IMR-90 (cell line): ENCODE measurements around the gene MAML2. TPM values are rescaled to one million over a fixed set of nuclear protein-coding genes. Genes with fewer than 3 reads are reported as not detected.
A peak's percentile ranks its signal among the peaks of the same experiment; 100 is the strongest.

Experiments
- ATAC-seq: fragments of 200-7000 bp; cut with Tn5 transposase; 2 replicates; pipeline ENCODE4 v1.9.1; 2020; ENCODE audit warnings: low read depth, mild to moderate bottlenecking, moderate library complexity
- BruUV-seq: library from RNA; stranded (reverse); fragments of 400-500 nt; replicated peaks from 2 replicates; lab custom pipeline; 2021; lab: Mats Ljungman, UMichigan
- CTCF ChIA-PET: fragments of 300-600 bp; formaldehyde crosslinking; extraction: SDS; loops from one replicate; lab custom pipeline; 2021; ENCODE audit warnings: antibody characterized with exemption; lab: Yijun Ruan, JAX
- POLR2A ChIA-PET: fragments of 300-600 bp; sonication (Branson Sonifier 250); formaldehyde crosslinking; loops from one replicate; lab custom pipeline; 2022; ENCODE audit warnings: antibody characterized with exemption; ENCODE audit not compliant: unreplicated experiment; lab: Charles Lee
- DNase-seq: peaks from one replicate; pipeline ENCODE4 v3.0.0; 2013
- H2AFZ ChIP-seq: replicated peaks from 2 replicates; pipeline ENCODE3; 2013; ENCODE audit warnings: low read length, mild to moderate bottlenecking; ENCODE audit not compliant: poor library complexity
- H2AK5ac ChIP-seq: 2 replicates; pipeline ENCODE4 v1.6.1; 2013; ENCODE audit warnings: low read depth, low read length, inconsistent platforms
- H2AK9ac ChIP-seq: replicated peaks from 2 replicates; pipeline ENCODE3; 2013; ENCODE audit warnings: mild to moderate bottlenecking, low read depth, low read length, moderate library complexity; ENCODE audit not compliant: poor library complexity
- H2BK120ac ChIP-seq: 2 replicates; pipeline ENCODE4 v1.6.1; 2013; ENCODE audit warnings: low read depth, low read length, inconsistent platforms
- H2BK15ac ChIP-seq: 3 replicates; pipeline ENCODE4 v1.6.1; 2013; ENCODE audit warnings: low read depth, low read length, inconsistent platforms
- H2BK20ac ChIP-seq: 2 replicates; pipeline ENCODE4 v1.6.1; 2013; ENCODE audit warnings: low read depth, mild to moderate bottlenecking, inconsistent platforms, low read length, moderate library complexity
- H2BK5ac ChIP-seq: 2 replicates; pipeline ENCODE4 v1.6.1; 2013; ENCODE audit warnings: mild to moderate bottlenecking, low read depth, low read length, inconsistent platforms; ENCODE audit not compliant: poor library complexity, severe bottlenecking
- H3K14ac ChIP-seq: replicated peaks from 2 replicates; pipeline ENCODE4 v1.6.1; 2013; ENCODE audit warnings: low read depth, low read length, inconsistent platforms
- H3K18ac ChIP-seq: 2 replicates; pipeline ENCODE4 v1.6.1; 2013; ENCODE audit warnings: low read depth, low read length, control low read depth
- H3K23ac ChIP-seq: 2 replicates; pipeline ENCODE4 v1.6.1; 2013; ENCODE audit warnings: low read depth, low read length, inconsistent platforms
- H3K27ac ChIP-seq: 2 replicates; pipeline ENCODE4 v1.5.1; 2013; ENCODE audit warnings: mild to moderate bottlenecking, control low read depth, low read length; ENCODE audit not compliant: insufficient read depth
- H3K27me3 ChIP-seq: 2 replicates; pipeline ENCODE4 v1.6.1; 2013; ENCODE audit warnings: low read length; ENCODE audit not compliant: control insufficient read depth, insufficient read depth
- H3K36me3 ChIP-seq: 2 replicates; pipeline ENCODE4 v1.6.1; 2013; ENCODE audit warnings: low read length, mixed read lengths; ENCODE audit not compliant: control insufficient read depth, insufficient read depth
- H3K4ac ChIP-seq: 2 replicates; pipeline ENCODE4 v1.6.1; 2013; ENCODE audit warnings: low read depth, low read length, inconsistent platforms
- H3K4me1 ChIP-seq: 2 replicates; pipeline ENCODE4 v1.6.1; 2013; ENCODE audit warnings: low read length, mixed read lengths; ENCODE audit not compliant: control insufficient read depth, insufficient read depth
- H3K4me2 ChIP-seq: 2 replicates; pipeline ENCODE4 v1.6.1; 2013; ENCODE audit warnings: low read depth, mild to moderate bottlenecking, control low read depth, low read length, moderate library complexity
- H3K4me3 ChIP-seq: 2 replicates; pipeline ENCODE4 v1.5.1; 2013; ENCODE audit warnings: low read depth, mild to moderate bottlenecking, control low read depth, low read length, moderate library complexity; ENCODE audit not compliant: insufficient read depth
- H3K56ac ChIP-seq: 2 replicates; pipeline ENCODE4 v1.6.1; 2013; ENCODE audit warnings: low read length, inconsistent platforms; ENCODE audit not compliant: insufficient read depth; ENCODE audit errors: extremely low read depth
- H3K79me1 ChIP-seq, 2 experiments: 2 replicates each; pipeline ENCODE4 v1.6.1; 2013; ENCODE audit warnings: low read length in 2 of 2, inconsistent platforms in 1 of 2, low read depth in 1 of 2
- H3K9ac ChIP-seq: 2 replicates; pipeline ENCODE4 v1.6.1; 2013; ENCODE audit warnings: low read depth, low read length, control low read depth
- H3K9me1 ChIP-seq: 2 replicates; pipeline ENCODE4 v1.6.1; 2013; ENCODE audit warnings: low read length, inconsistent platforms; ENCODE audit not compliant: insufficient read depth
- H3K9me3 ChIP-seq: 2 replicates; pipeline ENCODE4 v1.6.1; 2013; ENCODE audit warnings: low read length; ENCODE audit not compliant: control insufficient read depth, insufficient read depth
- H4K20me1 ChIP-seq: 2 replicates; pipeline ENCODE4 v1.6.1; 2013; ENCODE audit warnings: low read length, inconsistent platforms; ENCODE audit not compliant: insufficient read depth
- H4K5ac ChIP-seq: 2 replicates; pipeline ENCODE4 v1.6.1; 2013; ENCODE audit warnings: mild to moderate bottlenecking, low read depth, low read length, control low read depth
- H4K8ac ChIP-seq, 2 experiments: 2 replicates each; pipeline ENCODE4 v1.6.1; 2013; ENCODE audit warnings: low read depth in 2 of 2, low read length in 2 of 2, control low read depth in 1 of 2, inconsistent platforms in 1 of 2
- H4K91ac ChIP-seq: 2 replicates; pipeline ENCODE4 v1.6.1; 2013; ENCODE audit warnings: low read depth, low read length, inconsistent platforms; ENCODE audit not compliant: insufficient read depth
- CEBPB ChIP-seq: IDR thresholded peaks from 2 replicates; pipeline ENCODE4 v1.6.1; 2012; ENCODE audit warnings: low read depth, low read length, improper control_type of control experiment
- CHD1 ChIP-seq: IDR thresholded peaks from 2 replicates; pipeline ENCODE4 v1.6.1; 2012; ENCODE audit warnings: low read depth, low read length, improper control_type of control experiment
- FOS ChIP-seq: fragments of 150-350 bp; IDR thresholded peaks from 2 replicates; pipeline ENCODE4 v1.6.1; 2016; ENCODE audit warnings: low read depth, low read length
- MAFK ChIP-seq: IDR thresholded peaks from 2 replicates; pipeline ENCODE4 v1.6.1; 2012; ENCODE audit warnings: low read depth, low read length, improper control_type of control experiment
- MAZ ChIP-seq: IDR thresholded peaks from 2 replicates; pipeline ENCODE4 v1.6.1; 2012; ENCODE audit warnings: low read depth, mild to moderate bottlenecking, low read length, improper control_type of control experiment, moderate library complexity, borderline replicate concordance
- MXI1 ChIP-seq: IDR thresholded peaks from 2 replicates; pipeline ENCODE4 v1.6.1; 2012; ENCODE audit warnings: low read depth, mild to moderate bottlenecking, low read length, moderate library complexity, borderline replicate concordance
- NFE2L2 ChIP-seq: fragments of 150-350 bp; IDR thresholded peaks from 2 replicates; pipeline ENCODE4 v1.6.1; 2016; ENCODE audit warnings: low read depth, mild to moderate bottlenecking, low read length
- POLR2A ChIP-seq: IDR thresholded peaks from 2 replicates; pipeline ENCODE4 v1.6.1; 2012; ENCODE audit warnings: mild to moderate bottlenecking, low read depth, low read length
- RAD21 ChIP-seq: IDR thresholded peaks from 2 replicates; pipeline ENCODE4 v1.6.1; 2012; ENCODE audit warnings: low read length, improper control_type of control experiment
- RCOR1 ChIP-seq: IDR thresholded peaks from 2 replicates; pipeline ENCODE4 v1.6.1; 2012; ENCODE audit warnings: mild to moderate bottlenecking, low read length, improper control_type of control experiment; ENCODE audit not compliant: insufficient replicate concordance
- SMC3 ChIP-seq: fragments of 150-350 bp; IDR thresholded peaks from 2 replicates; pipeline ENCODE4 v1.6.1; 2016; ENCODE audit warnings: low read depth, mild to moderate bottlenecking, antibody characterized with exemption, low read length, moderate library complexity
- WGBS, 2 experiments: methylation state at CpG; one replicate each; pipeline versions ENCODE4 v1.1.5 to v1.1.7; 2013; ENCODE audit warnings: missing lambda C conversion rate in 2 of 2; ENCODE audit not compliant: insufficient read length in 1 of 2; ENCODE audit errors: extremely low coverage in 2 of 2; 5-methylcytosine and 5-hydroxymethylcytosine counted together
- dilution Hi-C: fragments of 300-500 bp; cut with HindIII; formaldehyde crosslinking; loops from one replicate; pipeline ENCODE4 v1.14.3; 2018; ENCODE audit warnings: low sequenced_read_pairs; ENCODE audit not compliant: unreplicated experiment
- in situ Hi-C: fragments of 300-500 bp; cut with MboI; formaldehyde crosslinking; loops from 3 replicates; pipeline ENCODE4 v1.14.3; 2019; ENCODE audit warnings: low sequenced_read_pairs, inconsistent platforms, mixed read lengths
- intact Hi-C: fragments of 100-400 bp; cut with micrococcal nuclease; formaldehyde crosslinking; loops from 2 replicates; pipeline ENCODE4 v1.10.0; 2022
- polyA plus RNA-seq, 3 experiments: library from polyadenylated mRNA; depleted of rRNA; stranded (reverse); fragments of >200 nt; gene quantifications; 2 replicates each; pipeline ENCODE4 v1.2.3, GENCODE V29; 2012; ENCODE audit warnings: low replicate concordance in 1 of 3
- total RNA-seq: library from RNA; depleted of rRNA; stranded (reverse); fragments of >200 nt; gene quantifications from 2 replicates; pipeline ENCODE4 v1.2.3, GENCODE V29; 2012
- TF ChIP-seq, protein P1 (sequence below): fragments of 150-350 bp; IDR thresholded peaks from 2 replicates; pipeline ENCODE4 v1.6.1; 2017; ENCODE audit warnings: mild to moderate bottlenecking, antibody characterized with exemption, low read length, low read depth
- TF ChIP-seq, protein P2 (sequence below): fragments of 150-350 bp; IDR thresholded peaks from 2 replicates; pipeline ENCODE4 v1.6.1; 2016; ENCODE audit warnings: low read depth, mild to moderate bottlenecking, low read length, moderate library complexity, borderline replicate concordance

MAML2 gene
- total and polyA plus RNA-seq, 2 of the 4 experiments (the other 2 are of a cell fraction): 15.0 to 19.5 TPM

DNA sequence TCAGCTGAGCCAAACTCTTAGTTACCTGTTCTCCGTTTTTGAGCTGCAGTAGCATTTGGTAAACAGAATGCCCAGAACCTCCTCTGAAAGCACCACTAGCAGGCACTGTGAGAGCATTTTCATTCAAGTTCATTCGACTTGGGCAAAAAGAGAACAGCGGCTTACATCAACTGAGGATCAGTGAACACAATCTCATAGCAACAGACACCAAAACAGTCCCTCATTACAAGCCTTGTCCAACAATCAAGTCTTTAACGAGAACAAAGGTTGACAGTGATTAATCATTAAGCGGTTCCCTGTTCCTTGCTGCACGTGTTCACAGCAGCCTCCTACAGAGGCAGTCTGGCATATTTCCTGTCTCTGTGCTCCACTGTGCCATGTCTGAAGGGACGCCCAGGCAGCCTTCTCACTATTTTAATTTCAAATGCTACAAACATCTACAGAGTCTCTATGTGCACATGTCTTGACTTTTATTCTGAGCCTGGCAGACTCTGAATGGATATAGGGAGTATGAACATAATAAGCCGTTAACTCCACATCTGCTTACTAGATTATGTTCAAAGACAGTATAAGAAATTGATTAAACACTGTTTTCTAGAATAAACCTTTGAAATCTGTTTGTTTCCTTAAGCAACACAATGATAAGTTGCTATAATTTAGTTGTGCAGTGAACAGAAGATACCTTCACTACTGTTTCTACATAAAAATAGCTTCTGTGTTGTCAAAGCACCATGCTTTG, 330.7 kb downstream of the MAML2 start:
- Histone ChIP-seq H2BK15ac (peak overlapping the region; percentile 79; the same call in 2 of the 3 replicates), H4K8ac (peak overlapping the region; percentile 3 to 63; a peak in 3 of 4 replicates), H2BK5ac (peak overlapping the region; percentile 29), H2BK120ac (peak overlapping the region; percentile 70), H4K5ac (peak overlapping the region; percentile 40; the same call in 1 of the 2 replicates), H4K20me1 (no peaks in the 10 kb centered on the region), H3K14ac (peak overlapping the region; percentile 67), H4K91ac (peak overlapping the region; percentile 31; the same call in 1 of the 2 replicates), H2AK5ac (peak overlapping the region; percentile 55; the same call in 1 of the 2 replicates), H3K56ac (no peak overlapping the region; the same call in 1 of the 2 replicates), H3K36me3 (no peaks in the 10 kb centered on the region), H3K27ac (no peak overlapping the region), H3K79me1 (peaks cover 8 to 33% of the 10 kb centered on the region in 2 experiments), H2AK9ac (peak overlapping the region; percentile 38), H2BK20ac (peak overlapping the region; percentile 13), H3K27me3 (no peaks in the 10 kb centered on the region), H3K4me2 (peak overlapping the region; percentile 65), H3K4me1 (peaks cover 15% of the 10 kb centered on the region), H3K9me3 (no peaks in the 10 kb centered on the region), H3K23ac (peak overlapping the region; percentile 95; the same call in 1 of the 2 replicates), H3K9me1 (peaks cover 4% of the 10 kb centered on the region; the same call in 1 of the 2 replicates), H3K18ac (peak overlapping the region; percentile 45), H3K4me3 (no peak overlapping the region), H3K9ac (no peak overlapping the region), H3K4ac (peak overlapping the region; percentile 90), H2AFZ (peak overlapping the region; percentile 52)
- no TSS peak for BruUV-seq
- intact Hi-C loops: loop anchor here (5.0 kb wide), 1 partner anchor 330 kb away; the partner anchor contains the start of gene MAML2
- POLR2A ChIA-PET: interaction anchor here (0.5 kb wide), 1 partner anchor 101 kb away, joined by 5 read pairs; no protein-coding TSS in a partner anchor
- in situ Hi-C loops: no loop called here
- ATAC-seq (peak; percentile 31), DNase-seq (peak; percentile 54)
- dilution Hi-C loops: no loop called here
- WGBS, 2 experiments: 32% methylated on average over 6 of the region's 8 CpGs; no CpG with 5 or more reads in 1 of the 2 experiments
- CTCF ChIA-PET: no interaction called here
- TF ChIP-seq NFE2L2: no peak
- TF ChIP-seq SMC3: peak; percentile 27
- TF ChIP-seq RAD21: peak; percentile 53; the same call in 1 of the 2 replicates
- TF ChIP-seq RCOR1: no peak
- TF ChIP-seq, protein P1, sequence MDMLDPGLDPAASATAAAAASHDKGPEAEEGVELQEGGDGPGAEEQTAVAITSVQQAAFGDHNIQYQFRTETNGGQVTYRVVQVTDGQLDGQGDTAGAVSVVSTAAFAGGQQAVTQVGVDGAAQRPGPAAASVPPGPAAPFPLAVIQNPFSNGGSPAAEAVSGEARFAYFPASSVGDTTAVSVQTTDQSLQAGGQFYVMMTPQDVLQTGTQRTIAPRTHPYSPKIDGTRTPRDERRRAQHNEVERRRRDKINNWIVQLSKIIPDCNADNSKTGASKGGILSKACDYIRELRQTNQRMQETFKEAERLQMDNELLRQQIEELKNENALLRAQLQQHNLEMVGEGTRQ: peak; percentile 43; the same call in 1 of the 2 replicates
- no peak for TF ChIP-seq MAZ
- TF ChIP-seq CEBPB: no peak
- no peak for TF ChIP-seq MXI1
- TF ChIP-seq FOS: no peak
- no peak for TF ChIP-seq MAFK
- no peak for TF ChIP-seq POLR2A
- TF ChIP-seq, protein P2, sequence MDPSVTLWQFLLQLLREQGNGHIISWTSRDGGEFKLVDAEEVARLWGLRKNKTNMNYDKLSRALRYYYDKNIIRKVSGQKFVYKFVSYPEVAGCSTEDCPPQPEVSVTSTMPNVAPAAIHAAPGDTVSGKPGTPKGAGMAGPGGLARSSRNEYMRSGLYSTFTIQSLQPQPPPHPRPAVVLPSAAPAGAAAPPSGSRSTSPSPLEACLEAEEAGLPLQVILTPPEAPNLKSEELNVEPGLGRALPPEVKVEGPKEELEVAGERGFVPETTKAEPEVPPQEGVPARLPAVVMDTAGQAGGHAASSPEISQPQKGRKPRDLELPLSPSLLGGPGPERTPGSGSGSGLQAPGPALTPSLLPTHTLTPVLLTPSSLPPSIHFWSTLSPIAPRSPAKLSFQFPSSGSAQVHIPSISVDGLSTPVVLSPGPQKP: no peak
- no peak for TF ChIP-seq CHD1
